Motor neuron (in vitro differentiated cells): ENCODE measurements around the gene MAD1L1. TPM values are rescaled to one million over a fixed set of nuclear protein-coding genes. Genes with fewer than 3 reads are reported as not detected.

ENCODE experiments used
- ATAC-seq, 8 experiments: fragments of 200-7000 bp; cut with Tn5 transposase; replicated peaks in 6 of 8; 2 replicates each; pipeline ENCODE4 v1.8.0; 2021; ENCODE audit warnings: mild to moderate bottlenecking in 8 of 8, moderate library complexity in 8 of 8
- H3K27ac ChIP-seq, 2 donors: fragments of 250-450 bp; sonication (Bioruptor Pico); 2 replicates each; pipeline ENCODE4 v1.9.0; 2021; ENCODE audit warnings: antibody characterized with exemption in 2 of 2, mild to moderate bottlenecking in 2 of 2, moderate library complexity in 1 of 2
- H3K4me1 ChIP-seq, 2 donors: fragments of 250-450 bp; sonication (Bioruptor Pico); replicated peaks in 1 of 2; 2 replicates each; pipeline ENCODE4 v1.6.1; 2021; ENCODE audit warnings: antibody characterized with exemption in 2 of 2, mild to moderate bottlenecking in 2 of 2, moderate library complexity in 1 of 2
- H3K4me3 ChIP-seq, 5 donors: fragments of 250-450 bp; sonication (Bioruptor Pico); 2 replicates each; pipeline ENCODE4 v1.9.0; 2021; ENCODE audit warnings: antibody characterized with exemption in 5 of 5, mild to moderate bottlenecking in 5 of 5, moderate library complexity in 4 of 5
- WGBS, 10 experiments: fragments of 450-650 bp; shearing (Covaris generic); methylation state at CpG; one replicate each; pipeline ENCODE4 v1.0.0; 2022; 5-methylcytosine and 5-hydroxymethylcytosine counted together
- in situ Hi-C, 9 experiments: fragments of 400-800 bp; cut with MboI; loops; one replicate each; pipeline ENCODE4 v1.15.0; 2021; ENCODE audit warnings: low sequenced_read_pairs in 9 of 9, low pct_unique_long_range_greater_than_20kb in 2 of 9; ENCODE audit not compliant: unreplicated experiment in 9 of 9
- total RNA-seq, 8 experiments: library from RNA; unstranded; fragments of 300-600 nt; gene quantifications; 2 replicates each; pipeline versions ENCODE4 v1.2.3 to v1.2.4, GENCODE V29; 2022

MAD1L1 gene
- total RNA-seq, 8 experiments from 2014 or later, result 24.0 to 68.8 (median 32.4) TPM

DNA sequence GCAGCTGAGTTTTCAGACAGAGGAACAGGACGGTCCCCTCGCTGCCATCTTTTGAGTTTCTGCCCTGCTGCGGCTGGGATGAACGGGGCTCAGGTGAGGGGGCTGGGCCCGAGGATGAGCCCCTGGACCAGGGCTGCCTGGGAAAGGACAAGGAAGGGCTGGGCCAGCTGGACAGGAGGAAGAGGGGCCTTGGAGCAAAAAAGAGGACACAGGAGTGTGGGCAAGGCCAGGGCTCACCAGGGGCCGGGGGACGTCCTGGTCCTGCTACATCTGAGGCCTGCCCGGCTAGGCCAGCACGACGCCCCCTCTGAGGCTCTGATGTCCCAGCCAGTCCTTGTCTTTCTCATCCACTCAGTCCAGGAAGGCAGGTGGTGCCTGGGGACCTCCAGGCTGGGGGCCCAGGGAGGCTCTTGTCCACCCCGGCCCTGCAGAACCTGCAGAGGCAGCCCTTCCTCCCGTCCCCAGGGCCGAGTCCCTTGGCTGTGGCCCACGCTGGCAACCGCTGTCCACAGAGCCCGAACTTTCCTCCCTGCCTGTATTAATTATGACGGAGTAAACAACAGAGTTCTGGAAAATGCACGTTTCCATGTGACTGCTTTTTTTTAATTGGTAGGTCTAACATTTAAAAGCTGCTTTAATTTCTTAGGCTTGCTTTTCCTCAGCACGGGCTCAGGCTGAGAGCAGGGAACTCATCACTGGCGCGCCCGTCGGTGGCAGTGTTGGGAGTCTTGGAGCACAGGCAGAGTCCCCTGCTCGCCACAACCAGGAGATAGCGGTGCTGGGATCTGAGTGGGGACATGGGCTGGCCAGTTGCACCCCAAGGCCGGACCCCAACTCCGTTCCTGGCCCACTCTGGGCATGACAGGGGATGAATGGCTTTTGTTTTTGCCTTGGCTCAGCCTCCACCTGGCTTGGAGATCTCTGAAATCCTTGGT, 375.0 kb downstream of the MAD1L1 start:
- ATAC-seq, result no peak
- in situ Hi-C loops, result no loop called here
- 48 to 100% (median 86%) methylated on average over 4 to 16 of the region's 27 CpGs; no CpG with 5 or more reads in 1 of the 10 experiments for WGBS, 10 experiments
- Histone ChIP-seq H3K4me1 (peaks cover 61 to 71% of the 10 kb centered on the region in 2 donors), H3K27ac (peak overlapping the region; percentile 55 to 61), H3K4me3 (no peak overlapping the region)

DNA sequence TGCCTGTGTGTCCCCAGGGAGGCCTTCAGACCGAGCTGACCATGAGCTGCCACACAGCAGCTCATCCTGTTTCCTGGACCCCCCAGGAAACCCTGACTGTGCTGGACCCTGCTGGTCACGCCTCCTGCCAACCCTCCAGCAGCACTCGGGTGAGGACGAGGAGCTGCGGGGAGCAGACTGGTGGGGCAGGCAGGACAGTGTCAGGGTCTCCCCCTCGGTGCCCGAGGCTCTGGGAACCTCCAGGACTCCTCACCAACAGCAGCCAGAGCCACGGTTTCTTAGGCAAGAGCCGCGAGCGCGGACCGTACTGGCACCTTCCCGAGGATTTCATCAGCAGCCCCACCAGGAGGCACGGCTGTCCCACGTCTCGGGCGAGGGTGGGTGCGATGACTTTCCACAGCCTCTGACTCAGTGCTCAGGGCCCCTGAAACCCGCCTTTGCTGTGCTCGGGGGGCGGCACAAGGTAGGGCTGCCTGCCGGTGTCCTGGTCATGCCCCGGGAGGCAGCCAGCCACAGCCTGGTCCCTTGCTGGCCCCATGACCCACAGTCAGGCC, 375.8 kb downstream of the MAD1L1 start:
- 80 to 100% (median 82%) methylated on average over 1 to 3 of the region's 24 CpGs; no CpG with 5 or more reads in 7 of the 10 experiments for WGBS, 10 experiments
- peaks cover 61 to 71% of the 10 kb centered on the region in 2 donors for H3K4me1 ChIP-seq
- in situ Hi-C loops, result no loop called here
- H3K27ac ChIP-seq, result peak overlapping the region; percentile 55 to 61
- H3K4me3 ChIP-seq, result no peak overlapping the region
- ATAC-seq, result no peak

DNA sequence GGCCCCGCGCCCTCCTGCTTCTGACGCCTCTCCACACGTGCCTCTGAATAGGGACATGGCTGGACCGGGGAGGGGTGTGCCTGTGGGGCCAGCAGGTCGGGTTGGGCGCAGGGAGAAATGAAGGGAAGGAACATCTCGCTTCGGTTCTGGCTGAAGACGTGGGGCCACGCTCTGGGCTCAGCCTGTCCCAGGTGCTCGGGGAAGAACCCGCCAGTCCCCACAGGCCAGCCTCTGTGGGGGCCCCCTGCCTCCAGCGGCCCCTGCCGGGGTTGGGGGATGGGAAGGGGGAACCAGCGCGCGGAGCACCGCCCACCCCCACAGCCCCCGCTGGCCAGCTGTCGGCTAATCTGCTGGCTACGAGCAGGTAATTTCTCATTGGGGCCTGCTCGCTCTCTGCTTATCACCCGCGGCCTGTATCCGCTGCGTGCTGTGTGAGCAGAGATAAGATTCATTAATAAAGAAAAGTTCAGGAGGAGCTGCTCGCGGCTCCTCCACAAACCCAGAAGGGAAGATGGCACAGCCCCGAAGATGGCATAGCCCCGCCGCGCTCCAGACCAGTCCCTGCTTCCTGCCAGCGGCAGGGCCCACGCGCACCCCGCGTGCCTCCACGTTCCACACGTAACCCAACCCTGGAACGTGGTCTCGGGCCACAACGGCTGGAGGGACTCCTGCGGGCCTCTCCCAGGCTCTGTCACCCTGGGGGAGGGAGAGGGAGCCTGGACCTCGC, 376.4 kb downstream of the MAD1L1 start:
- ATAC-seq, result peak in 3 of 8 experiments; percentile 7 to 9 (median 7)
- peak overlapping the region; percentile 55 to 61 for H3K27ac ChIP-seq
- H3K4me3 ChIP-seq, result no peak overlapping the region
- in situ Hi-C loops, result no loop called here
- 76 to 85% (median 80%) methylated on average over 2 to 19 of the region's 45 CpGs; no CpG with 5 or more reads in 6 of the 10 experiments for WGBS, 10 experiments
- peaks cover 66 to 76% of the 10 kb centered on the region in 2 donors for H3K4me1 ChIP-seq

DNA sequence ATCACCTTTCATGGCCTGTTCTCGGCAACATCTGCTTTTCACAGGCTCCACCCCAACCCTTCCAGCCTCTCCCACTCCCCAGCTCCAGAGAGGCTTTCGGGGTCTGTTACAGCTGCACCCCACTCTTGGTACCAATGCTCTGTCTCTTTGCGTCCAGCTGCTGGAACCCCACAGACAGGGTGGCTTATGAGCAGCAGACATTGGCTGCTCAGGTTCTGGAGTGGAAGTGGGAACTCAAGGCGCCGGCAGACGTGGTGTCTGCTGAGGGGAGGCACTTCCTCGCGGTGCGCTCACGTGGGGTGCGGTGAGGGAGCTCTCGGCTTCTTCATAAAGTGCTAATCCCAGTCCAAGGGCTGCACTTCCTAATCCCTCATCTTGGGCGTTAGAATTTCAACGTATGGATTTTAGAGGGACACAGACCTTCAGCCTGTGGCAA, 377.0 kb downstream of the MAD1L1 start:
- no peak for ATAC-seq
- peak overlapping the region in 1 of 2 donors; percentile 55 for H3K27ac ChIP-seq
- H3K4me1 ChIP-seq, result peaks cover 71 to 82% of the 10 kb centered on the region in 2 donors
- WGBS, 10 experiments, result 100% methylated on average over 1 to 6 of the region's 14 CpGs; no CpG with 5 or more reads in 5 of the 10 experiments
- no peak overlapping the region for H3K4me3 ChIP-seq
- in situ Hi-C loops, result no loop called here

DNA sequence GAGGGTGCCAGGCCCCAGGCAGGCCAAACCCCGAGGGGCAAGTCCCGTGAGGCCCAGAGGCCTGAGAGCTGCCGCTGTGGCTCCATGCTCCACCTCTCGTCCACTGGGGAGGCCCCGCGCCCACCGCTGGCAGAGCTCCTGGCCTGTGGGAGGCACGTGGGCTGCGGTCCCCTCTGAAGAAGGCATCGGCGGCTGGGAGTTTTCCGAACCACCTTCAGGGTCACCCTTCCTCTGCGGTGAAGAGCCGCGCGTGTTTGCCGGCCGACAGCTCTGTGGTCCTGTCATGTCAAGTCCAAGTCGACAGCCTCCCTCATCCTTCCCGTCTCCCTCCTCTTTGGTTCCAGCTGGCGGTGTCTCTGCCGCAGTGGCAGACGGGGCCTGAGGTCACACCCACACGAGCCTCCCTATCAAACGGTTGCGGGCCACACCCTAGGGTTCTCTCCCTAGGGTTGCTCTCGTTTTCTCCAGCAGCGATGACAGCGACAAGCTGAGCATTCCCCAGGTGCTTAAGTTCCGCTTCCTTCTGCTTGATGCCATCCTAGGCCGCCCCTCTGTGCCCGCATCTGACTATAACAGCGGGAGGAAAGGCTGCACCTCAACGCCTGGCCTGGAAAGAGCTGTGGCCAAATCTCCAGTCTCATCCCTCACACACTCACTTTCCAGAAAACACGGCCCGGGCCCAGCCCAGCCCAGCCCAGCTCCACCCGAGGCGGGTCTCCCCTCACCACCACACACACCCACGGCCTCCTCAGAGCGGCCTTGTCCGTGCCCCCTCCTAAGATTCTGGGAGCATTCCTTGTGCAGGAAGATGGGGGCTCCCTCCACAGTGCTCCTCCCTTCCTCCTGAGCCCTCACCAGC, 377.6 kb downstream of the MAD1L1 start:
- in situ Hi-C loops, result no loop called here
- peak overlapping the region; percentile 7 to 75 for H3K27ac ChIP-seq
- no peak overlapping the region for H3K4me3 ChIP-seq
- 70 to 100% (median 90%) methylated on average over 1 to 14 of the region's 41 CpGs; no CpG with 5 or more reads in 2 of the 10 experiments for WGBS, 10 experiments
- H3K4me1 ChIP-seq, result peaks cover 78 to 88% of the 10 kb centered on the region in 2 donors
- no peak for ATAC-seq

DNA sequence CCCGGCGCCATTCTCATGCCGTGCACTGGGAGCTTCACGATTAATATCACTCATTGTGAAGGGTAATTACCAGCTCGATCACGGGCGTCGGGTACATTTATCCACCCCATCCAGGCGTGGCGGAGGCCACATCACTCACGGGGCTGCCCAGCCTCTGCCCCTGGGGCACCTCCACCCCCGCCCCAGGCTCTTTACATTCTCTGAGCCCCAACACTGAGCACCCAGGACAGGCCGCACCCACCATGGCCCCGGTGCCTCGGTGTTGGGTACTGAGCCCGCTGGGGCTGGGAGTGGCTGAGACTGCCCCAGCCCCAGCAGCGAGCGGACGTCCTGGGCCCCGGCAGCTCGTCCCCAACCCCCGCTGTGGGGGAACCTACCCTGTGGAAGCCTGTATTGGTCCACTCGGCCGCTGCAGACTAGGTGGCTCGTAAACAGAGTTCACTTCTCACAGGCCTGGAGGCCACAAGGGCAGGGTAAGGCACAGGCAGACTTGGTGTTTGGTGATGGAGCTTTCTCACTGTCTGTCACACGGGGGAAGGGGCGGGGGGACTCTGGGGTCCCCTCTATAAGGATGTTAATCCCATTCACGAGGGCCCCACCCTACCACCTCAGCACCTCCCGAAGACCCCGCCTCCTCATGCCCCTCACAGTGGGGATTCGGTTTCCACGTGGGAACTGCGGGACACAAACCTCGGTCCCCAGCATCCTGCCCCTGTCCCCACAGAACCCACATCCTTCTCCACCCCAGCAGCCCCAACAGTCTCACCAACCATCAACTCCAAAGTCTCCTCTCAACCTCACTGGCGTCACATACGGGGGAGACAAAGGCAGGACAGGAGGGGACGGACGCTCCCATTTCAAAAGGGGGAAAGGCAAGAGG, 378.5 kb downstream of the MAD1L1 start:
- in situ Hi-C loops, result no loop called here
- 60 to 100% (median 89%) methylated on average over 1 to 4 of the region's 38 CpGs; no CpG with 5 or more reads in 6 of the 10 experiments for WGBS, 10 experiments
- ATAC-seq, result peak in 5 of 8 experiments; percentile 71 to 79 (median 73)
- Histone ChIP-seq H3K4me1 (peaks cover 87 to 97% of the 10 kb centered on the region in 2 donors), H3K4me3 (no peak overlapping the region), H3K27ac (peak overlapping the region; percentile 46 to 75)

DNA sequence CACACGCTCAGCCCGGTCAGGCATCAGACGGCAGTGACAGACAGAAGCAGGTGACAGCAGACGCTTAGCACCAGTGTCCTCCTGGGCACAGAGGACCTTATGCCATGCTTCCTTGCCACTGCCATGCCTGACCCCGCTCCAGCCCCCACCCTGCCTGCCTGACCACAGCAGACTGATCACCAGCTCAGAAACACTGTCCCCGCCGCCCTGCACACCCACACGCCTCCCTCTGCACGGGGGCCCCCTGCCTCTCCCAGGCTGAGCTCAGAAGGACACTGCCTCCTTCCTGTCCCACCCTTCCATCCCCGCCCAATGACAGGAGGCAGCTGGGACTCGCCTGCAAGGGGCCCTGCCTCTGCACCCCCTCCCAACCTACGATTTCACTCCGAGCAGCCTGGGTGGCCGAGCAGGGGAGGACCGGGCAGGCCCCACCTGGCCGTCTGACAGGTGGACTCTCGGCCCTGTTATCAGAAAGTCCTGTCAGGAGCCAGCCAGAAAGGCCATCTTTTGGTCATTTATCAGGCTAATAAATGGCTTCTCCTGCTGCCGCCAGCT, 379.2 kb downstream of the MAD1L1 start:
- Histone ChIP-seq H3K4me3 (no peak overlapping the region), H3K4me1 (peaks cover 92 to 100% of the 10 kb centered on the region in 2 donors), H3K27ac (peak overlapping the region; percentile 25 to 65)
- in situ Hi-C loops, result no loop called here
- ATAC-seq, result peak; percentile 16 to 84 (median 81)
- WGBS, 10 experiments, result 70 to 92% methylated on average over 2 to 4 of the region's 18 CpGs; no CpG with 5 or more reads in 8 of the 10 experiments

DNA sequence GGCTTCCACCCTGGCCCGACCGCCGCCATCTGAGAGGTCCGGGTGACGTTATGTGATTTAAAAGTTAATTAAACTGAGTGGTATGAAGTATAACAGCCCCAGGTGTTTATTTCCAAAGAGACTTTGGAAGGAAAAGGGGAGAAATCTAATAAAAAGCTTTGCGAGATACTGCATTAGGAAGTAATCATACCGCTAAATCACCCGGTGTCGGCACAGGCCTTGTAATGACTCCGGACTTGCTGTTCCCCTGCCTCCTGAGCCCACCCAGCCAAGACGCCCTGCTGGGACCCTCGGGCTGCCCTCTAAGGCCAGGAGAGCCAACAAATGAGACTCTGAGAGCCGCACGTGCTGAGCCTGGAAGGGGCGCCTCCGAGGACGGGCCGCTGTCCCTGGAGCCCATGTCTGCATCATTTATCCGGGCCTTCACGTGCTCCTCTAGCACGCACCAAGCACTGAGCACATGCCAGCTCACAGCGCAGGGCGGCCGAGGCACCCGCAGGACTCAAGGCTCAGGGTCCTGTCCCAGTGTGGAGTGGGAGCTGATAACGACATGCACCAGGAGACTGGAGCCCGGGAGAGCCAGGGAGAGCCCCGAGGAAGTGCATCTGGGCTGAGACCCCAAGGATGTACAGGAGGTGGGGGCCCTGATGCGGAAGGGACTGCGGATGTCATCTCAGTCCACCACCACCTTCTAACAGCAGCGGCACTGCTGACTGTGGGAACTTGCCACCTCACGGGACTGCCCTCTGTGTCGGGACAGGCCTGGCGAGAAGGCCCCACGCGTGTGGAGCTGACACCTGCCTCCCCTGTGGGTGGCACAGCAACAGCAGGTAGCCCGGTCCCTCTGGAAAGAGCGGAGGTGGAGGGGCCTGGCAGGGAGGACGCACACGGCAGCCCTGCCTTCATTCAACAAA, 380.0 kb downstream of the MAD1L1 start:
- whole genome bisulfite sequencing, 10 experiments, result 77 to 91% (median 83%) methylated on average over 4 to 11 of the region's 40 CpGs; no CpG with 5 or more reads in 4 of the 10 experiments
- Histone ChIP-seq H3K4me1 (peaks cover 88 to 92% of the 10 kb centered on the region in 2 donors), H3K27ac (peak overlapping the region; percentile 25 to 65), H3K4me3 (no peak overlapping the region)
- no peak for ATAC-seq
- in situ Hi-C loops, result no loop called here

DNA sequence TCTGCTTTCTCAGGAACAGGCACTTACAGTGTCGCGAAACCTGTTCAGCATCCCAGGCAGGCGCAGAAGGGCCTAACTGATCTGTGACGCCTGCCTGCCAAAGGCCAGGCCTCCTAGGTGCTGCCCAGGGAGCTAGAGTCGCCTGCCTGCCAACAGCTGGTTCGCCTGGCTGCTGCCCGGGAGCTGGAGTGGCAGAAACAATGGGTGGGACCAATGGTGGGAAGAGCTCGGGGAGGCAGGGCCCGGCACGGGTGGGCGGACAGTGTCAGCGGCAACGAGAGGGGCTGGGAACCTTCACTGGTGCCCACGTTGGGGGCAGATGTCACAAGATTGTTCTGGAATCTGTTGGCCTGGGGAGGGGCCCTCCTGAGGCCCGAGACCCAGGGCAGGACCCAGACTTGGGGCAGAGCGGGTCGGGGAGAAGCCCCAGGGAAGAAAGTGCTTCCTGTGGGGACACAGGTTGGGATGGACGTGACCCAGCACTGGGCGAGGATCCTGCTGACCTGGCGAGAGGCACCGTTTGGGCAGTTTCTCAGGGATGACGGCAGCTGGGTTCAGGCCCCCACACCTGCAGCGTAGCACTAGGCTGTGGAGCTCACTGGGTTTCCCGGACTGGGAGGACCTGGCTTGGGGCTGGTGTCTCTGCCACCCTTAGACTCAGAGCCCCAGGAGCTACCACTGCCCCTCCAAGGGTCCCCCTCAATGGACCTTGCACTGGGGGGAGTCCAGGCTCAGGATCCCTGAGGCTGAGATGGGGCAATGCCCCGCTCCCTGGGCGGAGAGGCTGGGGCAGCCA, 380.8 kb downstream of the MAD1L1 start:
- Histone ChIP-seq H3K4me3 (no peak overlapping the region), H3K4me1 (peaks cover 85 to 91% of the 10 kb centered on the region in 2 donors), H3K27ac (peak overlapping the region in 1 of 2 donors; percentile 25)
- WGBS, 10 experiments, result 80 to 100% (median 100%) methylated on average over 1 to 3 of the region's 26 CpGs; no CpG with 5 or more reads in 5 of the 10 experiments
- in situ Hi-C loops, result no loop called here
- ATAC-seq, result no peak
